Measurements from ENCODE around the gene EXOC2.

EXOC2 gene

GRCh38 chr6:692858-693722 is at the start of gene EXOC2:
Gene EXOC2, minus strand, starts transcription at chr6:693139. Its CDS starts 55,321 bp downstream, at chr6:637818.
- Histone ChIP-seq H3K27ac (ENCODE audit: low read depth, low read length) (peak within 1 kb of the TSS; percentile 52), H3K27me3 (ENCODE audit: control insufficient read depth, low read length) (no peaks in the 10 kb centered on the region), H3K4me3 (ENCODE audit: low read length) (peak within 1 kb of the TSS; percentile 88), H3K79me2 (ENCODE audit: control insufficient read depth, low read length) (peaks cover 37% of the 10 kb centered on the region), H3K9me2 (replicated peaks; ENCODE audit: control insufficient read depth, low read length) (no peaks in the 10 kb centered on the region), H3K4me2 (ENCODE audit: low read length) (peak within 1 kb of the TSS; percentile 92), H3F3A (ENCODE audit: control insufficient read depth, insufficient read depth) (no peaks in the 10 kb centered on the region), H4K20me1 (ENCODE audit: control insufficient read depth, insufficient read depth, low read depth, low read length) (no peaks in the 10 kb centered on the region), H3K4me1 (ENCODE audit: control insufficient read depth, low read length) (peaks cover 18% of the 10 kb centered on the region), H3K36me3 (ENCODE audit: control insufficient read depth, low read length) (peaks cover 6% of the 10 kb centered on the region; the same call in 1 of the 2 replicates), H3K9me3 (ENCODE audit: control insufficient read depth, insufficient read depth, low read length) (no peaks in the 10 kb centered on the region)
- TF ChIP-seq EZH2phosphoT487 (IDR thresholded peaks at IDR 0.05; ENCODE audit: borderline replicate concordance, low read length) = no peak
- TF ChIP-seq CTCF (IDR thresholded peaks at IDR 0.05; ENCODE audit: low read depth, low read length, poor library complexity, severe bottlenecking) = no peak

GRCh38 chr6:741410-742339 is 48.7 kb upstream of the EXOC2 start:
- Histone ChIP-seq H3K4me2 (ENCODE audit: low read length) (no peak overlapping the region), H3K9me2 (replicated peaks; ENCODE audit: control insufficient read depth, low read length) (no peaks in the 10 kb centered on the region), H3K4me1 (ENCODE audit: control insufficient read depth, low read length) (no peaks in the 10 kb centered on the region), H3K9me3 (ENCODE audit: control insufficient read depth, insufficient read depth, low read length) (no peaks in the 10 kb centered on the region), H3F3A (ENCODE audit: control insufficient read depth, insufficient read depth) (no peaks in the 10 kb centered on the region), H3K36me3 (ENCODE audit: control insufficient read depth, low read length) (no peaks in the 10 kb centered on the region), H3K4me3 (ENCODE audit: low read length) (no peak overlapping the region), H3K79me2 (ENCODE audit: control insufficient read depth, low read length) (no peaks in the 10 kb centered on the region), H3K27ac (ENCODE audit: low read depth, low read length) (no peak overlapping the region), H4K20me1 (ENCODE audit: control insufficient read depth, insufficient read depth, low read depth, low read length) (no peaks in the 10 kb centered on the region), H3K27me3 (ENCODE audit: control insufficient read depth, low read length) (peaks cover 4% of the 10 kb centered on the region; the same call in 1 of the 2 replicates)
- TF ChIP-seq CTCF (IDR thresholded peaks at IDR 0.05; ENCODE audit: low read depth, low read length, poor library complexity, severe bottlenecking) (no peak), EZH2phosphoT487 (IDR thresholded peaks at IDR 0.05; ENCODE audit: borderline replicate concordance, low read length) (no peak)

- Histone ChIP-seq H3K9me2 (replicated peaks; ENCODE audit: control insufficient read depth, low read length) (no peaks in the 10 kb centered on the region), H3K9me3 (ENCODE audit: control insufficient read depth, insufficient read depth, low read length) (no peaks in the 10 kb centered on the region), H3F3A (ENCODE audit: control insufficient read depth, insufficient read depth) (no peaks in the 10 kb centered on the region), H3K79me2 (ENCODE audit: control insufficient read depth, low read length) (no peaks in the 10 kb centered on the region), H3K27ac (ENCODE audit: low read depth, low read length) (no peak overlapping the region), H3K36me3 (ENCODE audit: control insufficient read depth, low read length) (no peaks in the 10 kb centered on the region), H3K27me3 (ENCODE audit: control insufficient read depth, low read length) (peaks cover 4% of the 10 kb centered on the region; the same call in 1 of the 2 replicates), H4K20me1 (ENCODE audit: control insufficient read depth, insufficient read depth, low read depth, low read length) (no peaks in the 10 kb centered on the region), H3K4me3 (ENCODE audit: low read length) (no peak overlapping the region), H3K4me1 (ENCODE audit: control insufficient read depth, low read length) (no peaks in the 10 kb centered on the region), H3K4me2 (ENCODE audit: low read length) (no peak overlapping the region)
- TF ChIP-seq EZH2phosphoT487 (IDR thresholded peaks at IDR 0.05; ENCODE audit: borderline replicate concordance, low read length) (no peak), CTCF (IDR thresholded peaks at IDR 0.05; ENCODE audit: low read depth, low read length, poor library complexity, severe bottlenecking) (no peak)
Measured at GRCh38 chr6:736657-737446, 43.9 kb upstream of the EXOC2 start.

Data from DOHH2 (cell line).